WTC11 (cell line): ENCODE measurements around the gene PVALEF.

Experiments used
- ATF1 ChIP-seq: sonication (generic); formaldehyde crosslinking; IDR thresholded peaks from 2 replicates; pipeline ENCODE4 v1.8.1; 2023; ENCODE audit warnings: mild to moderate bottlenecking, moderate library complexity, missing genetic modification reagents
- ATF3 ChIP-seq: sonication (generic); formaldehyde crosslinking; conservative IDR thresholded peaks from 2 replicates; pipeline ENCODE4 v1.8.1; 2022; ENCODE audit warnings: mild to moderate bottlenecking, missing genetic modification reagents
- CREM ChIP-seq: sonication (generic); formaldehyde crosslinking; IDR thresholded peaks from 2 replicates; pipeline ENCODE4 v1.8.1; 2022; ENCODE audit warnings: mild to moderate bottlenecking, missing genetic modification reagents, moderate library complexity
- CTCF ChIP-seq: fragments of 200-600 bp; IDR thresholded peaks from 2 replicates; pipeline ENCODE4 v1.8.0; 2022; ENCODE audit warnings: antibody characterized with exemption
- FOXJ3 ChIP-seq: sonication (generic); formaldehyde crosslinking; IDR thresholded peaks from 2 replicates; pipeline ENCODE4 v1.9.0; 2021; ENCODE audit warnings: missing genetic modification reagents, mild to moderate bottlenecking, borderline replicate concordance
- FOXK1 ChIP-seq: sonication (generic); formaldehyde crosslinking; IDR thresholded peaks from 2 replicates; pipeline ENCODE4 v1.8.0; 2022; ENCODE audit warnings: mild to moderate bottlenecking, moderate library complexity, missing genetic modification reagents
- JUN ChIP-seq: sonication (generic); formaldehyde crosslinking; IDR thresholded peaks from 2 replicates; pipeline ENCODE4 v1.8.0; 2023; ENCODE audit warnings: mild to moderate bottlenecking, missing genetic modification reagents
- NFYB ChIP-seq: sonication (generic); formaldehyde crosslinking; conservative IDR thresholded peaks from 2 replicates; pipeline ENCODE4 v1.8.0; 2022; ENCODE audit warnings: low read depth, missing genetic modification reagents
- SMAD3 ChIP-seq: sonication (generic); formaldehyde crosslinking; IDR thresholded peaks from 2 replicates; pipeline ENCODE4 v1.8.0; 2022; ENCODE audit warnings: missing genetic modification reagents, mild to moderate bottlenecking, borderline replicate concordance
- USF2 ChIP-seq: sonication (generic); formaldehyde crosslinking; IDR thresholded peaks from 2 replicates; pipeline ENCODE4 v1.8.1; 2023; ENCODE audit warnings: mild to moderate bottlenecking, missing genetic modification reagents, moderate library complexity
- TF ChIP-seq, protein P1 (sequence below): sonication (generic); formaldehyde crosslinking; IDR thresholded peaks from 2 replicates; pipeline ENCODE4 v1.8.0; 2022; ENCODE audit warnings: mild to moderate bottlenecking, missing genetic modification reagents

DNA sequence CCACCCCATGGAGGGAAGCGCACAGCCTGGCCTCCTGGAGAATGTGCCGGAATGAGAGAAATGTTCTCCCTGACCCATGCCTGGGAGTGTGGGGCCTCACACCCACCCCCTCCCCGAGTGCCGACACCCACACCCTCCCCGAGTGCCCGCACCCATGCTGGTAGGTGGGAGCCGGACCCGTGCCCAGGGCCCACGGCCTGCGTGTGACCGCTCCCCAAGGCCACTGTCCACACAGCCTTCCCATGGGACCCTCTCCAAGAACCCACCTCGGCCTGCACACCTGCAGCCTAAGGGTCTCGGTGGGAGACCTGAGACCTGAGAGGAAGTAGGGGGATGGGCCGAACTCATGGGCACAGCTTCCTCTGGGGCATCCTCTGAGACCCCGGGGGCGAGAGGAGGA lies 3.3 kb upstream of the PVALEF start:
- TF ChIP-seq CTCF (no peak), NFYB (CRISPR knock-in tag) (no peak), ATF1 (CRISPR knock-in tag) (no peak), USF2 (CRISPR knock-in tag) (no peak), JUN (CRISPR knock-in tag) (no peak), CREM (CRISPR knock-in tag) (no peak), ATF3 (CRISPR knock-in tag) (no peak), FOXJ3 (CRISPR knock-in tag) (no peak), FOXK1 (CRISPR knock-in tag) (no peak), SMAD3 (no peak)
- TF ChIP-seq, protein P1, sequence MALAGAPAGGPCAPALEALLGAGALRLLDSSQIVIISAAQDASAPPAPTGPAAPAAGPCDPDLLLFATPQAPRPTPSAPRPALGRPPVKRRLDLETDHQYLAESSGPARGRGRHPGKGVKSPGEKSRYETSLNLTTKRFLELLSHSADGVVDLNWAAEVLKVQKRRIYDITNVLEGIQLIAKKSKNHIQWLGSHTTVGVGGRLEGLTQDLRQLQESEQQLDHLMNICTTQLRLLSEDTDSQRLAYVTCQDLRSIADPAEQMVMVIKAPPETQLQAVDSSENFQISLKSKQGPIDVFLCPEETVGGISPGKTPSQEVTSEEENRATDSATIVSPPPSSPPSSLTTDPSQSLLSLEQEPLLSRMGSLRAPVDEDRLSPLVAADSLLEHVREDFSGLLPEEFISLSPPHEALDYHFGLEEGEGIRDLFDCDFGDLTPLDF (CRISPR knock-in tag): no peak
